HL-60 (cell line): Measurements from ENCODE around the gene PLPP7.

Experiments used
- GABPA ChIP-seq: IDR thresholded peaks from 2 replicates; pipeline ENCODE4 v1.6.1; 2012; ENCODE audit warnings: low read depth
- POLR2AphosphoS5 ChIP-seq: IDR thresholded peaks from 2 replicates; pipeline ENCODE4 v1.6.1; 2012; ENCODE audit warnings: low read depth
- SPI1 ChIP-seq: IDR thresholded peaks from 2 replicates; pipeline ENCODE4 v1.6.1; 2012; ENCODE audit warnings: low read depth, mild to moderate bottlenecking, borderline replicate concordance
- TF ChIP-seq, protein P1 (sequence below): IDR thresholded peaks from one replicate; pipeline ENCODE4 v1.5.1; 2011; ENCODE audit warnings: low read length, control low read depth, inconsistent platforms; ENCODE audit not compliant: insufficient read depth
- TF ChIP-seq, protein P2 (sequence below): IDR thresholded peaks from 2 replicates; pipeline ENCODE4 v1.6.1; 2012; ENCODE audit warnings: low read depth; ENCODE audit not compliant: insufficient replicate concordance

DNA sequence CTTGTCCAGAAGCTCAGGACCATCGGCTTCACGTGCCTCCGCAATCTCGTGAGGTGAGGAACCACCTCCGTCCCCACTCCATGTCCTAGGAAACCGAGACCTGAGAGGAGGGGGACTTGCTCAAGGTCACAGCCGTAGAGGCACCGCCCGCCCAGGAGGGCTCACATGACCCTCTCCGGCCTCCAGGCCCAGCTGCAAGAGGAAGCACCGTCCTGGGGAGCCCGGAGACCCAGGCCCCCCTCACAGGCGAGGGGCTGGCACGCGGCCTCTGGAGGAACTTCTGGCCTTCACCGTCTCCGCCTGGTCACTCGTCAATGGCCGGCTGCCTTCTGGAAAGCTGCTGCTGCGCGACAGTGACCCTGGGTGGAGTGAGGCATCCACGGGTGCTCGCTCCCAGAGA is 37.4 kb upstream of the PLPP7 start:
- TF ChIP-seq, protein P1, sequence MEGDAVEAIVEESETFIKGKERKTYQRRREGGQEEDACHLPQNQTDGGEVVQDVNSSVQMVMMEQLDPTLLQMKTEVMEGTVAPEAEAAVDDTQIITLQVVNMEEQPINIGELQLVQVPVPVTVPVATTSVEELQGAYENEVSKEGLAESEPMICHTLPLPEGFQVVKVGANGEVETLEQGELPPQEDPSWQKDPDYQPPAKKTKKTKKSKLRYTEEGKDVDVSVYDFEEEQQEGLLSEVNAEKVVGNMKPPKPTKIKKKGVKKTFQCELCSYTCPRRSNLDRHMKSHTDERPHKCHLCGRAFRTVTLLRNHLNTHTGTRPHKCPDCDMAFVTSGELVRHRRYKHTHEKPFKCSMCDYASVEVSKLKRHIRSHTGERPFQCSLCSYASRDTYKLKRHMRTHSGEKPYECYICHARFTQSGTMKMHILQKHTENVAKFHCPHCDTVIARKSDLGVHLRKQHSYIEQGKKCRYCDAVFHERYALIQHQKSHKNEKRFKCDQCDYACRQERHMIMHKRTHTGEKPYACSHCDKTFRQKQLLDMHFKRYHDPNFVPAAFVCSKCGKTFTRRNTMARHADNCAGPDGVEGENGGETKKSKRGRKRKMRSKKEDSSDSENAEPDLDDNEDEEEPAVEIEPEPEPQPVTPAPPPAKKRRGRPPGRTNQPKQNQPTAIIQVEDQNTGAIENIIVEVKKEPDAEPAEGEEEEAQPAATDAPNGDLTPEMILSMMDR: no peak
- TF ChIP-seq GABPA (no peak), SPI1 (no peak), POLR2AphosphoS5 (no peak)
- TF ChIP-seq, protein P2, sequence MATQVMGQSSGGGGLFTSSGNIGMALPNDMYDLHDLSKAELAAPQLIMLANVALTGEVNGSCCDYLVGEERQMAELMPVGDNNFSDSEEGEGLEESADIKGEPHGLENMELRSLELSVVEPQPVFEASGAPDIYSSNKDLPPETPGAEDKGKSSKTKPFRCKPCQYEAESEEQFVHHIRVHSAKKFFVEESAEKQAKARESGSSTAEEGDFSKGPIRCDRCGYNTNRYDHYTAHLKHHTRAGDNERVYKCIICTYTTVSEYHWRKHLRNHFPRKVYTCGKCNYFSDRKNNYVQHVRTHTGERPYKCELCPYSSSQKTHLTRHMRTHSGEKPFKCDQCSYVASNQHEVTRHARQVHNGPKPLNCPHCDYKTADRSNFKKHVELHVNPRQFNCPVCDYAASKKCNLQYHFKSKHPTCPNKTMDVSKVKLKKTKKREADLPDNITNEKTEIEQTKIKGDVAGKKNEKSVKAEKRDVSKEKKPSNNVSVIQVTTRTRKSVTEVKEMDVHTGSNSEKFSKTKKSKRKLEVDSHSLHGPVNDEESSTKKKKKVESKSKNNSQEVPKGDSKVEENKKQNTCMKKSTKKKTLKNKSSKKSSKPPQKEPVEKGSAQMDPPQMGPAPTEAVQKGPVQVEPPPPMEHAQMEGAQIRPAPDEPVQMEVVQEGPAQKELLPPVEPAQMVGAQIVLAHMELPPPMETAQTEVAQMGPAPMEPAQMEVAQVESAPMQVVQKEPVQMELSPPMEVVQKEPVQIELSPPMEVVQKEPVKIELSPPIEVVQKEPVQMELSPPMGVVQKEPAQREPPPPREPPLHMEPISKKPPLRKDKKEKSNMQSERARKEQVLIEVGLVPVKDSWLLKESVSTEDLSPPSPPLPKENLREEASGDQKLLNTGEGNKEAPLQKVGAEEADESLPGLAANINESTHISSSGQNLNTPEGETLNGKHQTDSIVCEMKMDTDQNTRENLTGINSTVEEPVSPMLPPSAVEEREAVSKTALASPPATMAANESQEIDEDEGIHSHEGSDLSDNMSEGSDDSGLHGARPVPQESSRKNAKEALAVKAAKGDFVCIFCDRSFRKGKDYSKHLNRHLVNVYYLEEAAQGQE: no peak
